HEK293 (cell line): ENCODE measurements around the gene PJA2.

Experiments used
- BCL11A ChIP-seq: fragments of 450-650 bp; formaldehyde crosslinking; IDR thresholded peaks from 2 replicates; pipeline ENCODE4 v1.5.1; 2016; ENCODE audit warnings: low read depth, missing biosample characterization, missing genetic modification characterization
- CTCF ChIP-seq: fragments of 450-650 bp; formaldehyde crosslinking; IDR thresholded peaks from 2 replicates; pipeline ENCODE4 v1.5.1; 2016; ENCODE audit warnings: missing biosample characterization, missing genetic modification characterization
- HIC1 ChIP-seq: fragments of 450-650 bp; formaldehyde crosslinking; IDR thresholded peaks from 2 replicates; pipeline ENCODE4 v1.5.1; 2016; ENCODE audit warnings: missing biosample characterization, missing genetic modification characterization
- HOXD13 ChIP-seq: sonication (generic); formaldehyde crosslinking; IDR thresholded peaks from 2 replicates; pipeline ENCODE4 v1.8.0; 2022; ENCODE audit warnings: missing genetic modification reagents, borderline replicate concordance
- PRDM1 ChIP-seq: fragments of 450-650 bp; formaldehyde crosslinking; IDR thresholded peaks from 2 replicates; pipeline ENCODE4; 2016; ENCODE audit warnings: missing biosample characterization, missing genetic modification characterization
- PRDM6 ChIP-seq: fragments of 450-650 bp; formaldehyde crosslinking; IDR thresholded peaks from 2 replicates; pipeline ENCODE4 v1.5.1; 2017; ENCODE audit warnings: missing biosample characterization, missing genetic modification characterization
- ZBTB10 ChIP-seq: fragments of 450-650 bp; formaldehyde crosslinking; IDR thresholded peaks from 2 replicates; pipeline ENCODE4 v1.5.1; 2016; ENCODE audit warnings: missing biosample characterization, missing genetic modification characterization
- ZBTB21 ChIP-seq: fragments of 450-650 bp; formaldehyde crosslinking; IDR thresholded peaks from 2 replicates; pipeline ENCODE4 v1.5.1; 2017; ENCODE audit warnings: missing biosample characterization, missing genetic modification characterization
- ZBTB8A ChIP-seq: fragments of 450-650 bp; formaldehyde crosslinking; IDR thresholded peaks from 2 replicates; pipeline ENCODE4 v1.5.1; 2016; ENCODE audit warnings: missing biosample characterization, missing genetic modification characterization
- ZNF169 ChIP-seq: fragments of 450-650 bp; formaldehyde crosslinking; IDR thresholded peaks from 2 replicates; pipeline ENCODE4 v1.5.1; 2016; ENCODE audit warnings: missing biosample characterization, missing genetic modification characterization
- ZNF23 ChIP-seq: fragments of 450-650 bp; formaldehyde crosslinking; IDR thresholded peaks from 2 replicates; pipeline ENCODE4 v1.5.1; 2016; ENCODE audit warnings: missing biosample characterization, missing genetic modification characterization, borderline replicate concordance
- ZNF274 ChIP-seq, 2 experiments: fragments of 200-500 bp in 1 of 2; fragments of 450-650 bp in 1 of 2; sonication (Bioruptor generic) in 1 of 2; formaldehyde crosslinking in 1 of 2; IDR thresholded peaks; 2 replicates each; pipeline versions ENCODE4 v1.5.1 to v1.6.1; 2014 to 2016; ENCODE audit warnings: borderline replicate concordance in 1 of 2, inconsistent platforms in 1 of 2, low read length in 1 of 2, missing biosample characterization in 1 of 2, missing genetic modification characterization in 1 of 2
- ZNF335 ChIP-seq: fragments of 450-650 bp; formaldehyde crosslinking; conservative IDR thresholded peaks from 2 replicates; pipeline ENCODE4 v1.5.1; 2016; ENCODE audit warnings: missing biosample characterization, missing genetic modification characterization
- ZNF354C ChIP-seq: fragments of 450-650 bp; formaldehyde crosslinking; IDR thresholded peaks from 2 replicates; pipeline ENCODE4 v1.5.1; 2016; ENCODE audit warnings: missing biosample characterization, missing genetic modification characterization, low read depth, borderline replicate concordance
- ZNF558 ChIP-seq: fragments of 450-650 bp; formaldehyde crosslinking; IDR thresholded peaks from 2 replicates; pipeline ENCODE4 v1.5.1; 2016; ENCODE audit warnings: missing biosample characterization, missing genetic modification characterization
- ZNF624 ChIP-seq: fragments of 450-650 bp; formaldehyde crosslinking; IDR thresholded peaks from 2 replicates; pipeline ENCODE4 v1.5.1; 2017; ENCODE audit warnings: missing biosample characterization, missing genetic modification characterization
- ZNF660 ChIP-seq: fragments of 450-650 bp; IDR thresholded peaks from 2 replicates; pipeline ENCODE4 v1.5.1; 2018; ENCODE audit warnings: missing biosample characterization, mild to moderate bottlenecking, missing genetic modification characterization
- ZNF692 ChIP-seq: fragments of 450-650 bp; formaldehyde crosslinking; IDR thresholded peaks from 2 replicates; pipeline ENCODE4 v1.5.1; 2016; ENCODE audit warnings: missing biosample characterization, missing genetic modification characterization
- ZNF701 ChIP-seq: fragments of 450-650 bp; formaldehyde crosslinking; IDR thresholded peaks from 2 replicates; pipeline ENCODE4 v1.5.1; 2016; ENCODE audit warnings: missing biosample characterization, missing genetic modification characterization
- ZNF707 ChIP-seq: fragments of 450-650 bp; formaldehyde crosslinking; IDR thresholded peaks from 2 replicates; pipeline ENCODE4 v1.5.1; 2016; ENCODE audit warnings: missing biosample characterization, missing genetic modification characterization
- ZSCAN16 ChIP-seq: fragments of 450-650 bp; formaldehyde crosslinking; IDR thresholded peaks from 2 replicates; pipeline ENCODE4 v1.5.1; 2016; ENCODE audit warnings: missing biosample characterization, missing genetic modification characterization
- ZSCAN23 ChIP-seq: fragments of 450-650 bp; formaldehyde crosslinking; IDR thresholded peaks from 2 replicates; pipeline ENCODE4 v1.5.1; 2016; ENCODE audit warnings: missing biosample characterization, missing genetic modification characterization
- TF ChIP-seq, protein P1 (sequence below): fragments of 450-650 bp; formaldehyde crosslinking; IDR thresholded peaks from 2 replicates; pipeline ENCODE4 v1.5.1; 2016; ENCODE audit warnings: missing biosample characterization, missing genetic modification characterization, low read depth
- TF ChIP-seq, protein P2 (sequence below): fragments of 450-650 bp; formaldehyde crosslinking; IDR thresholded peaks from 2 replicates; pipeline ENCODE4 v1.5.1; 2017; ENCODE audit warnings: missing biosample characterization, missing genetic modification characterization
- TF ChIP-seq, protein P3 (sequence below): fragments of 450-650 bp; formaldehyde crosslinking; IDR thresholded peaks from 2 replicates; pipeline ENCODE4 v1.5.1; 2016; ENCODE audit warnings: missing biosample characterization, missing genetic modification characterization

Gene PJA2

DNA sequence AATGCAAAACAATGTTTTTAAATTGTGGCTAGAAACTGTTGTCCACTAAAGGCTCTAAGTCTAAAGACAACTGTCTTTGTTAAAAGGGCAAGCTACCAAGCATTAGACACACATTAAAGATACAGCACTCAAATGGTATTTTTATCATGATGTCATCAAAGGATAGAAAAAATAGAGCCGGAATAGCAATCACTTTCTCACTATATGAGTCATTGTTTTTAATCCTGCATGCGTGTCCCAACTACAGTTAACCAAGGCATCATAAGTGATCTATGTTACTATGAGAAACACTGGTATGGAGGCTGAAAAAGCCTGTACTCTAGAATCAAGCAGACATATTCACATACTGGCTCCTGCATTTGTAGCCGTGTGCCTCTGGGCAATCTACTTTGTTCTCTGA is 1.9 kb upstream of the PJA2 start (continued):
- TF ChIP-seq ZNF335 (tag by site-specific recombination) = no peak
- TF ChIP-seq PRDM1 (tag by site-specific recombination) = peak; percentile 50; the same call in 1 of the 2 replicates
- TF ChIP-seq ZNF624 (tag by site-specific recombination) = no peak
- TF ChIP-seq, protein P1, sequence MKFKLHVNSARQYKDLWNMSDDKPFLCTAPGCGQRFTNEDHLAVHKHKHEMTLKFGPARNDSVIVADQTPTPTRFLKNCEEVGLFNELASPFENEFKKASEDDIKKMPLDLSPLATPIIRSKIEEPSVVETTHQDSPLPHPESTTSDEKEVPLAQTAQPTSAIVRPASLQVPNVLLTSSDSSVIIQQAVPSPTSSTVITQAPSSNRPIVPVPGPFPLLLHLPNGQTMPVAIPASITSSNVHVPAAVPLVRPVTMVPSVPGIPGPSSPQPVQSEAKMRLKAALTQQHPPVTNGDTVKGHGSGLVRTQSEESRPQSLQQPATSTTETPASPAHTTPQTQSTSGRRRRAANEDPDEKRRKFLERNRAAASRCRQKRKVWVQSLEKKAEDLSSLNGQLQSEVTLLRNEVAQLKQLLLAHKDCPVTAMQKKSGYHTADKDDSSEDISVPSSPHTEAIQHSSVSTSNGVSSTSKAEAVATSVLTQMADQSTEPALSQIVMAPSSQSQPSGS (tag by site-specific recombination) = peak; percentile 96
- no peak for TF ChIP-seq ZNF354C (tag by site-specific recombination)
- no peak for TF ChIP-seq ZNF274 (IDR thresholded peaks at IDR 0.05; ENCODE audit: low read length)
- no peak for TF ChIP-seq ZNF274 (tag by site-specific recombination; IDR thresholded peaks at IDR 0.05; ENCODE audit: borderline replicate concordance)
- no peak for TF ChIP-seq ZNF701 (tag by site-specific recombination)
- TF ChIP-seq ZSCAN23 (tag by site-specific recombination) = no peak
- peak; percentile 56; the same call in 1 of the 2 replicates for TF ChIP-seq ZNF660 (tag by site-specific recombination)
- TF ChIP-seq HOXD13 (CRISPR knock-in tag) = no peak
- peak; percentile 61; the same call in 1 of the 2 replicates for TF ChIP-seq PRDM6 (tag by site-specific recombination)
- TF ChIP-seq HIC1 (tag by site-specific recombination) = 0 out of 2 replicates have a peak, but pooled peaks have one; percentile 34
- TF ChIP-seq ZNF558 (tag by site-specific recombination) = no peak
- TF ChIP-seq BCL11A (tag by site-specific recombination) = no peak
- peak; percentile 93 for TF ChIP-seq ZNF692 (tag by site-specific recombination)
- TF ChIP-seq ZNF23 (tag by site-specific recombination) = no peak
- TF ChIP-seq ZBTB21 (tag by site-specific recombination) = peak; percentile 83
- no peak for TF ChIP-seq ZNF707
- TF ChIP-seq, protein P2, sequence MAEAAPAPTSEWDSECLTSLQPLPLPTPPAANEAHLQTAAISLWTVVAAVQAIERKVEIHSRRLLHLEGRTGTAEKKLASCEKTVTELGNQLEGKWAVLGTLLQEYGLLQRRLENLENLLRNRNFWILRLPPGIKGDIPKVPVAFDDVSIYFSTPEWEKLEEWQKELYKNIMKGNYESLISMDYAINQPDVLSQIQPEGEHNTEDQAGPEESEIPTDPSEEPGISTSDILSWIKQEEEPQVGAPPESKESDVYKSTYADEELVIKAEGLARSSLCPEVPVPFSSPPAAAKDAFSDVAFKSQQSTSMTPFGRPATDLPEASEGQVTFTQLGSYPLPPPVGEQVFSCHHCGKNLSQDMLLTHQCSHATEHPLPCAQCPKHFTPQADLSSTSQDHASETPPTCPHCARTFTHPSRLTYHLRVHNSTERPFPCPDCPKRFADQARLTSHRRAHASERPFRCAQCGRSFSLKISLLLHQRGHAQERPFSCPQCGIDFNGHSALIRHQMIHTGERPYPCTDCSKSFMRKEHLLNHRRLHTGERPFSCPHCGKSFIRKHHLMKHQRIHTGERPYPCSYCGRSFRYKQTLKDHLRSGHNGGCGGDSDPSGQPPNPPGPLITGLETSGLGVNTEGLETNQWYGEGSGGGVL = no peak
- TF ChIP-seq ZBTB10 (tag by site-specific recombination) = no peak
- TF ChIP-seq ZBTB8A (tag by site-specific recombination) = no peak
- TF ChIP-seq CTCF (tag by site-specific recombination) = no peak
- no peak for TF ChIP-seq ZNF169 (tag by site-specific recombination)
- TF ChIP-seq, protein P3, sequence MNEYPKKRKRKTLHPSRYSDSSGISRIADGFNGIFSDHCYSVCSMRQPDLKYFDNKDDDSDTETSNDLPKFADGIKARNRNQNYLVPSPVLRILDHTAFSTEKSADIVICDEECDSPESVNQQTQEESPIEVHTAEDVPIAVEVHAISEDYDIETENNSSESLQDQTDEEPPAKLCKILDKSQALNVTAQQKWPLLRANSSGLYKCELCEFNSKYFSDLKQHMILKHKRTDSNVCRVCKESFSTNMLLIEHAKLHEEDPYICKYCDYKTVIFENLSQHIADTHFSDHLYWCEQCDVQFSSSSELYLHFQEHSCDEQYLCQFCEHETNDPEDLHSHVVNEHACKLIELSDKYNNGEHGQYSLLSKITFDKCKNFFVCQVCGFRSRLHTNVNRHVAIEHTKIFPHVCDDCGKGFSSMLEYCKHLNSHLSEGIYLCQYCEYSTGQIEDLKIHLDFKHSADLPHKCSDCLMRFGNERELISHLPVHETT = peak; percentile 47; the same call in 1 of the 2 replicates
- TF ChIP-seq ZSCAN16 (tag by site-specific recombination) = no peak
